Mammary epithelial cell (primary cell): Measurements from ENCODE around the gene ZNF653.

Experiments
- EZH2 ChIP-seq: IDR thresholded peaks from 2 replicates; pipeline ENCODE4 v1.6.1; 2012; ENCODE audit warnings: low read length, inconsistent platforms, borderline replicate concordance
- TF ChIP-seq, protein P1 (sequence below), 2 donors: IDR thresholded peaks in 1 of 2; conservative IDR thresholded peaks in 1 of 2; 2 replicates each; pipeline ENCODE4 v1.5.1; 2011 to 2012; ENCODE audit warnings: inconsistent platforms in 2 of 2, low read length in 2 of 2, mild to moderate bottlenecking in 2 of 2, control low read depth in 1 of 2, low read depth in 1 of 2; ENCODE audit not compliant: insufficient read depth in 1 of 2; ENCODE audit errors: extremely low read depth in 1 of 2

DNA sequence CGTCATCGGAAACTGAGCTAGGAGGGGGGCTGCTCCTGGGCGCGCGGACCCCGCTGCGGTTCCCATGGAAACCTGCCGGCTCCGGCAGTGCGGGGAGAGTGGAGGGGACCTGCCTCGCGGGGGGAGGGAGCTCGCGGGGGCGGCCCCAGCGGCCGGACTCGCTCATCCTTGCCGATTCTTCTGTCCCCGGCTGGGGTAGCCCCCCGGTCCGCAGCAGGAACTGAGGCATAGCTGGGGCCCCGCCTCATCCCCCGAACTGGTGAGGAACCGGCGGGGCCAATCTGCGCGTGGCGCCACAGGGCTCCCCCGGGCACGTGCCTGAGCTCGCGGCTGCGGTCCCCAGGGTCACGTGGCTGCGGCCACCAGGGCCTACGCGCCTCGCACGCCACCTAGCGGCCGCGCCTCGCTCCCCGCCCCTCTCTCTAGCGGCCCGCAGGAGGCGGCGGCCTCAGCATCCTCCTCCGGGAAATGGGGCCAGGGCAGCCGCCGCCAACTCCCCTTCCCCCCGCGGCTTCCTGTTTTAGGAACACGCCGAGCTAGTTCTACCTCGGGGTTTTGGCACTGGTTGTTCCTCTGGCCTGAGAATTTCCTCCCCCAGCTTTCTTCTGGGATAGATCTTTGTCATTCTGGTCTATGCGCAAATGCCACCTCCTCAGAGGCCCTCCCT lies 23.1 kb downstream of the ZNF653 start:
- TF ChIP-seq, protein P1, sequence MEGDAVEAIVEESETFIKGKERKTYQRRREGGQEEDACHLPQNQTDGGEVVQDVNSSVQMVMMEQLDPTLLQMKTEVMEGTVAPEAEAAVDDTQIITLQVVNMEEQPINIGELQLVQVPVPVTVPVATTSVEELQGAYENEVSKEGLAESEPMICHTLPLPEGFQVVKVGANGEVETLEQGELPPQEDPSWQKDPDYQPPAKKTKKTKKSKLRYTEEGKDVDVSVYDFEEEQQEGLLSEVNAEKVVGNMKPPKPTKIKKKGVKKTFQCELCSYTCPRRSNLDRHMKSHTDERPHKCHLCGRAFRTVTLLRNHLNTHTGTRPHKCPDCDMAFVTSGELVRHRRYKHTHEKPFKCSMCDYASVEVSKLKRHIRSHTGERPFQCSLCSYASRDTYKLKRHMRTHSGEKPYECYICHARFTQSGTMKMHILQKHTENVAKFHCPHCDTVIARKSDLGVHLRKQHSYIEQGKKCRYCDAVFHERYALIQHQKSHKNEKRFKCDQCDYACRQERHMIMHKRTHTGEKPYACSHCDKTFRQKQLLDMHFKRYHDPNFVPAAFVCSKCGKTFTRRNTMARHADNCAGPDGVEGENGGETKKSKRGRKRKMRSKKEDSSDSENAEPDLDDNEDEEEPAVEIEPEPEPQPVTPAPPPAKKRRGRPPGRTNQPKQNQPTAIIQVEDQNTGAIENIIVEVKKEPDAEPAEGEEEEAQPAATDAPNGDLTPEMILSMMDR (conservative IDR thresholded peaks at IDR 0.05 in 1 of 2, IDR thresholded peaks at IDR 0.05 in 1 of 2; ENCODE audit: extremely low read depth in 1 of 2, insufficient read depth in 1 of 2, low read depth in 1 of 2, low read length in 2 of 2), result peak; percentile 61 to 91
- no peak for TF ChIP-seq EZH2
